Gastroesophageal sphincter (tissue), 3 donors: Measurements from ENCODE around the gene BLOC1S5.

ENCODE experiments used
- CTCF ChIP-seq, 4 experiments: fragments of 200-600 bp in 2 of 4; fragments of 450-650 bp in 2 of 4; sonication (generic) in 1 of 4; IDR thresholded peaks; one replicate each; pipeline ENCODE4 v1.5.1; 2017 to 2019; ENCODE audit warnings: antibody characterized with exemption in 4 of 4, mild to moderate bottlenecking in 2 of 4, moderate library complexity in 2 of 4
- POLR2A ChIP-seq, 2 donors: fragments of 450-650 bp; IDR thresholded peaks; one replicate each; pipeline ENCODE4 v1.6.1; 2017; ENCODE audit warnings: antibody characterized with exemption in 2 of 2, mild to moderate bottlenecking in 2 of 2, moderate library complexity in 1 of 2
- POLR2AphosphoS5 ChIP-seq: sonication (generic); formaldehyde crosslinking; IDR thresholded peaks from one replicate; pipeline ENCODE4 v1.6.1; 2017; ENCODE audit warnings: antibody characterized with exemption

- TF ChIP-seq CTCF (IDR thresholded peaks at IDR 0.05) (no peak), POLR2AphosphoS5 (no peak), POLR2A (IDR thresholded peaks at IDR 0.05) (no peak)
These were observed 26.5 kb upstream of the BLOC1S5 start for GRCh38 chr6:8090650-8091049.
